Loucy (cell line): ENCODE measurements around the gene IGFBPL1.

Source experiments
- H2AFZ ChIP-seq: fragments of 200-600 bp; sonication (generic); 2 replicates; pipeline ENCODE4 v1.6.0; 2016; ENCODE audit warnings: antibody characterized with exemption, mild to moderate bottlenecking, low read length, moderate library complexity
- H3F3A ChIP-seq: fragments of 200-600 bp; 2 replicates; pipeline ENCODE4 v1.6.0; 2016; ENCODE audit warnings: antibody characterized with exemption, low read depth, mild to moderate bottlenecking
- H3K27me3 ChIP-seq: fragments of 200-600 bp; sonication (generic); 2 replicates; pipeline ENCODE4 v1.6.1; 2014; ENCODE audit warnings: low read length, mild to moderate bottlenecking; ENCODE audit not compliant: insufficient read depth, poor library complexity, severe bottlenecking
- H3K36me3 ChIP-seq: fragments of 200-600 bp; sonication (generic); 2 replicates; pipeline ENCODE4 v1.6.1; 2016; ENCODE audit warnings: low read length; ENCODE audit not compliant: insufficient read depth
- H3K4me1 ChIP-seq: fragments of 200-600 bp; sonication (generic); 2 replicates; pipeline ENCODE4 v1.5.1; 2014; ENCODE audit warnings: low read length, mild to moderate bottlenecking; ENCODE audit not compliant: insufficient read depth, poor library complexity, severe bottlenecking
- H3K4me2 ChIP-seq: fragments of 200-600 bp; sonication (generic); 2 replicates; pipeline ENCODE4 v1.6.0; 2014; ENCODE audit warnings: antibody characterized with exemption, low read length, low read depth, mild to moderate bottlenecking; ENCODE audit not compliant: poor library complexity, severe bottlenecking
- H3K4me3 ChIP-seq: fragments of 200-600 bp; sonication (generic); 2 replicates; pipeline ENCODE4 v1.5.1; 2014; ENCODE audit warnings: low read length, mild to moderate bottlenecking, mixed read lengths; ENCODE audit not compliant: poor library complexity, severe bottlenecking
- H3K79me2 ChIP-seq: fragments of 200-600 bp; sonication (generic); 2 replicates; pipeline ENCODE4 v1.6.1; 2014; ENCODE audit warnings: low read length; ENCODE audit not compliant: insufficient read depth
- H3K9ac ChIP-seq: fragments of 200-600 bp; sonication (generic); 2 replicates; pipeline ENCODE4 v1.6.0; 2014; ENCODE audit warnings: mild to moderate bottlenecking, low read depth, low read length, moderate library complexity; ENCODE audit not compliant: poor library complexity, severe bottlenecking
- H3K9me2 ChIP-seq: fragments of 200-600 bp; sonication (generic); replicated peaks from 2 replicates; pipeline ENCODE4 v1.6.1; 2016; ENCODE audit warnings: low read depth, low read length, mixed read lengths
- H3K9me3 ChIP-seq: fragments of 200-600 bp; sonication (generic); 2 replicates; pipeline ENCODE4 v1.6.1; 2014; ENCODE audit warnings: mild to moderate bottlenecking, antibody characterized with exemption, low read length, low read depth; ENCODE audit not compliant: insufficient read depth
- H4K20me1 ChIP-seq: fragments of 200-600 bp; sonication (generic); 2 replicates; pipeline ENCODE4 v1.6.0; 2014; ENCODE audit warnings: antibody characterized with exemption, low read length, mild to moderate bottlenecking; ENCODE audit not compliant: insufficient read depth, poor library complexity, severe bottlenecking
- EZH2phosphoT487 ChIP-seq: fragments of 200-600 bp; IDR thresholded peaks from 2 replicates; pipeline ENCODE4 v1.6.1; 2018; ENCODE audit warnings: antibody characterized with exemption, mild to moderate bottlenecking, moderate library complexity, borderline replicate concordance
- TF ChIP-seq, protein P1 (sequence below): fragments of 200-600 bp; sonication (generic); conservative IDR thresholded peaks from 2 replicates; pipeline ENCODE4 v1.5.1; 2014; ENCODE audit warnings: mild to moderate bottlenecking, antibody characterized with exemption, low read length

Gene IGFBPL1

GRCh38 chr9:38388283-38389223, 35.7 kb downstream of the IGFBPL1 start:
- no peak overlapping the region for H3K4me3 ChIP-seq
- no peaks in the 10 kb centered on the region for H3K36me3 ChIP-seq
- H4K20me1 ChIP-seq, result no peaks in the 10 kb centered on the region
- no peak overlapping the region for H3K9ac ChIP-seq
- TF ChIP-seq, protein P1, sequence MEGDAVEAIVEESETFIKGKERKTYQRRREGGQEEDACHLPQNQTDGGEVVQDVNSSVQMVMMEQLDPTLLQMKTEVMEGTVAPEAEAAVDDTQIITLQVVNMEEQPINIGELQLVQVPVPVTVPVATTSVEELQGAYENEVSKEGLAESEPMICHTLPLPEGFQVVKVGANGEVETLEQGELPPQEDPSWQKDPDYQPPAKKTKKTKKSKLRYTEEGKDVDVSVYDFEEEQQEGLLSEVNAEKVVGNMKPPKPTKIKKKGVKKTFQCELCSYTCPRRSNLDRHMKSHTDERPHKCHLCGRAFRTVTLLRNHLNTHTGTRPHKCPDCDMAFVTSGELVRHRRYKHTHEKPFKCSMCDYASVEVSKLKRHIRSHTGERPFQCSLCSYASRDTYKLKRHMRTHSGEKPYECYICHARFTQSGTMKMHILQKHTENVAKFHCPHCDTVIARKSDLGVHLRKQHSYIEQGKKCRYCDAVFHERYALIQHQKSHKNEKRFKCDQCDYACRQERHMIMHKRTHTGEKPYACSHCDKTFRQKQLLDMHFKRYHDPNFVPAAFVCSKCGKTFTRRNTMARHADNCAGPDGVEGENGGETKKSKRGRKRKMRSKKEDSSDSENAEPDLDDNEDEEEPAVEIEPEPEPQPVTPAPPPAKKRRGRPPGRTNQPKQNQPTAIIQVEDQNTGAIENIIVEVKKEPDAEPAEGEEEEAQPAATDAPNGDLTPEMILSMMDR, result no peak
- no peak for TF ChIP-seq EZH2phosphoT487
- H3K9me2 ChIP-seq, result no peaks in the 10 kb centered on the region
- peaks cover 8% of the 10 kb centered on the region for H3K79me2 ChIP-seq
- peaks cover 11% of the 10 kb centered on the region for H3K4me1 ChIP-seq
- H3K4me2 ChIP-seq, result no peak overlapping the region
- no peaks in the 10 kb centered on the region for H3F3A ChIP-seq
- no peaks in the 10 kb centered on the region for H3K27me3 ChIP-seq
- no peak overlapping the region for H2AFZ ChIP-seq
- H3K9me3 ChIP-seq, result no peaks in the 10 kb centered on the region; the same call in 1 of the 2 replicates

GRCh38 chr9:38387751-38388150, 36.5 kb downstream of the IGFBPL1 start:
- no peak overlapping the region for H2AFZ ChIP-seq

GRCh38 chr9:38387066-38387465, 37.2 kb downstream of the IGFBPL1 start:
- no peak overlapping the region for H3K4me2 ChIP-seq
- H3K27me3 ChIP-seq, result no peaks in the 10 kb centered on the region
- no peaks in the 10 kb centered on the region; the same call in 1 of the 2 replicates for H3K9me3 ChIP-seq
- H2AFZ ChIP-seq, result no peak overlapping the region
- peaks cover 2% of the 10 kb centered on the region for H3K4me1 ChIP-seq
- H3K36me3 ChIP-seq, result no peaks in the 10 kb centered on the region
- no peaks in the 10 kb centered on the region for H4K20me1 ChIP-seq
- no peaks in the 10 kb centered on the region for H3F3A ChIP-seq
- no peaks in the 10 kb centered on the region for H3K9me2 ChIP-seq
- H3K9ac ChIP-seq, result no peak overlapping the region
- no peak overlapping the region for H3K4me3 ChIP-seq
- no peaks in the 10 kb centered on the region for H3K79me2 ChIP-seq
- TF ChIP-seq, protein P1, result no peak
- no peak for TF ChIP-seq EZH2phosphoT487

More at GRCh38 chr9:38387751-38388150, 36.5 kb downstream of the IGFBPL1 start:
- TF ChIP-seq, protein P1, result no peak
- TF ChIP-seq EZH2phosphoT487, result no peak
- no peaks in the 10 kb centered on the region for H3K27me3 ChIP-seq
- H3K9me2 ChIP-seq, result no peaks in the 10 kb centered on the region
- no peaks in the 10 kb centered on the region; the same call in 1 of the 2 replicates for H3K9me3 ChIP-seq
- no peaks in the 10 kb centered on the region for H3K79me2 ChIP-seq
- no peaks in the 10 kb centered on the region for H3F3A ChIP-seq
- no peak overlapping the region for H3K4me2 ChIP-seq
- H3K4me3 ChIP-seq, result no peak overlapping the region
- H3K36me3 ChIP-seq, result no peaks in the 10 kb centered on the region
- no peak overlapping the region for H3K9ac ChIP-seq
- no peaks in the 10 kb centered on the region for H4K20me1 ChIP-seq
- H3K4me1 ChIP-seq, result peaks cover 3% of the 10 kb centered on the region
